HG02973 (cell line): ENCODE measurements around the gene GOLGA8J.
"Not testable (repeated sequence)": the region's sequence is repeated elsewhere in the genome, so short reads cannot be mapped to it uniquely, and the experiment has no call there.

Experiments used
- ATAC-seq: cut with Tn5 transposase; IDR thresholded peaks from one replicate; pipeline ENCODE4 v1.9.1; 2021; ENCODE audit warnings: moderate library complexity; ENCODE audit not compliant: unreplicated experiment

Gene GOLGA8J

GRCh38 chr15:30073915-30074314, 8.8 kb upstream of the GOLGA8J start:
- no peak for ATAC-seq

- ATAC-seq: not testable (repeated sequence)
These were observed 1.9 kb upstream of the GOLGA8J start for GRCh38 chr15:30080816-30081215.

GRCh38 chr15:30097827-30098226, 15.1 kb downstream of the GOLGA8J start:
- not testable (repeated sequence) for ATAC-seq

- not testable (repeated sequence) for ATAC-seq
These were observed 20.1 kb downstream of the GOLGA8J start for GRCh38 chr15:30102890-30103289.

GRCh38 chr15:30103941-30104507, 21.3 kb downstream of the GOLGA8J start:
- ATAC-seq: not testable (repeated sequence)

GRCh38 chr15:30110591-30110990, 27.8 kb downstream of the GOLGA8J start:
- ATAC-seq: not testable (repeated sequence)

- ATAC-seq: not testable (repeated sequence)
These were observed 47.3 kb downstream of the GOLGA8J start for GRCh38 chr15:30130066-30130465.

- ATAC-seq: not testable (repeated sequence)
These were observed 52.0 kb downstream of the GOLGA8J start, which contains the start of gene GOLGA8T for GRCh38 chr15:30134751-30135150. GOLGA8T (plus strand) TSS chr15:30135051; CDS start chr15:30135149, 98 bp downstream.
